GM19468 (cell line): Measurements from ENCODE around the gene USH1G.

ENCODE experiments used
- ATAC-seq: cut with Tn5 transposase; IDR thresholded peaks from one replicate; pipeline ENCODE4 v1.9.1; 2021; ENCODE audit warnings: mild to moderate bottlenecking, moderate library complexity, moderate number of reproducible peaks; ENCODE audit not compliant: unreplicated experiment; ENCODE audit errors: extremely low read depth

Gene USH1G

GRCh38 chr17:74954665-74955421, 31.8 kb upstream of the USH1G start:
- ATAC-seq: no peak

- no peak for ATAC-seq
These were observed 31.1 kb upstream of the USH1G start for GRCh38 chr17:74954115-74954514.

- no peak for ATAC-seq
These were observed 30.2 kb upstream of the USH1G start for GRCh38 chr17:74953134-74953687.

- ATAC-seq: no peak
These were observed 29.5 kb upstream of the USH1G start for GRCh38 chr17:74952431-74953133.

- no peak for ATAC-seq
These were observed 28.8 kb upstream of the USH1G start for GRCh38 chr17:74951680-74952421.

GRCh38 chr17:74951065-74951464, 28.0 kb upstream of the USH1G start:
- no peak for ATAC-seq

- ATAC-seq: no peak
These were observed 27.2 kb upstream of the USH1G start for GRCh38 chr17:74950207-74950606.

GRCh38 chr17:74949455-74950115, 26.5 kb upstream of the USH1G start:
- no peak for ATAC-seq

GRCh38 chr17:74947041-74947754, 24.1 kb upstream of the USH1G start:
- no peak for ATAC-seq

- no peak for ATAC-seq
These were observed 23.6 kb upstream of the USH1G start for GRCh38 chr17:74946641-74947040.

- ATAC-seq: no peak
These were observed 22.5 kb upstream of the USH1G start for GRCh38 chr17:74945543-74945942.

GRCh38 chr17:74943808-74944522, 20.9 kb upstream of the USH1G start:
- no peak for ATAC-seq

- ATAC-seq: no peak
These were observed 18.2 kb upstream of the USH1G start for GRCh38 chr17:74941128-74941725.

- no peak for ATAC-seq
These were observed 16.5 kb upstream of the USH1G start for GRCh38 chr17:74939534-74939933.

- ATAC-seq: no peak
These were observed 15.3 kb upstream of the USH1G start for GRCh38 chr17:74938194-74938950.

- no peak for ATAC-seq
These were observed 14.3 kb upstream of the USH1G start for GRCh38 chr17:74937064-74938051.

- ATAC-seq: no peak
These were observed 13.4 kb upstream of the USH1G start for GRCh38 chr17:74936470-74936799.
